Stimulated activated CD8-positive, alpha-beta memory T cell treated with anti-CD3 and anti-CD28 coated beads, Interleukin-7, amount 100 ng/mL, for 48 hours (primary cell): ENCODE measurements around the gene ERGIC1.
A peak's percentile ranks its signal among the peaks of the same experiment; 100 is the strongest.
"Not testable (repeated sequence)": the region's sequence is repeated elsewhere in the genome, so short reads cannot be mapped to it uniquely, and the experiment has no call there.

ENCODE experiments used
- DNase-seq, 2 donors: peaks; one replicate each; pipeline ENCODE4 v3.0.0-alpha.2; 2020; ENCODE audit warnings: low read depth in 1 of 2; ENCODE audit errors: extremely low read depth in 1 of 2

Gene ERGIC1

GRCh38 chr5:172800088-172800551 lies 33.9 kb upstream of the ERGIC1 start:
- DNase-seq: no peak

- no peak for DNase-seq
Observed at GRCh38 chr5:172801179-172801671, 32.8 kb upstream of the ERGIC1 start.

GRCh38 chr5:172802112-172802511 lies 31.9 kb upstream of the ERGIC1 start:
- DNase-seq: no peak

- no peak for DNase-seq
Observed at GRCh38 chr5:172802567-172803176, 31.4 kb upstream of the ERGIC1 start.

GRCh38 chr5:172805018-172805683 lies 28.9 kb upstream of the ERGIC1 start:
- DNase-seq: no peak

GRCh38 chr5:172805736-172806255 lies 28.3 kb upstream of the ERGIC1 start:
- no peak for DNase-seq

- DNase-seq: peak; percentile 90 to 96
Observed at GRCh38 chr5:172806897-172807672, 27.0 kb upstream of the ERGIC1 start.

- DNase-seq: no peak
Observed at GRCh38 chr5:172807766-172808311, 26.2 kb upstream of the ERGIC1 start.

GRCh38 chr5:172809774-172810173 lies 24.3 kb upstream of the ERGIC1 start:
- no peak for DNase-seq

- not testable (repeated sequence) for DNase-seq
Observed at GRCh38 chr5:172810996-172811395, 23.1 kb upstream of the ERGIC1 start.

- DNase-seq: no peak
Observed at GRCh38 chr5:172815631-172816030, 18.4 kb upstream of the ERGIC1 start.

GRCh38 chr5:172816925-172817562 lies 17.0 kb upstream of the ERGIC1 start:
- DNase-seq: no peak

GRCh38 chr5:172817664-172818063 lies 16.4 kb upstream of the ERGIC1 start:
- DNase-seq: no peak

GRCh38 chr5:172818081-172818480 lies 16.0 kb upstream of the ERGIC1 start:
- DNase-seq: no peak

- no peak for DNase-seq
Observed at GRCh38 chr5:172819569-172819968, 14.5 kb upstream of the ERGIC1 start.

- DNase-seq: peak in 1 of 2 donors; percentile 45
Observed at GRCh38 chr5:172820046-172820767, 13.8 kb upstream of the ERGIC1 start.

- DNase-seq: no peak
Observed at GRCh38 chr5:172821340-172821985, 12.6 kb upstream of the ERGIC1 start.

GRCh38 chr5:172823840-172824362 lies 10.2 kb upstream of the ERGIC1 start:
- DNase-seq: no peak

- no peak for DNase-seq
Observed at GRCh38 chr5:172825610-172826204, 8.3 kb upstream of the ERGIC1 start.
